Mesendoderm (in vitro differentiated cells): ENCODE data around the gene SLC5A9.

Experiments used
- DNase-seq: peaks from one replicate; pipeline ENCODE4 v3.0.0; 2013
- H2AK5ac ChIP-seq: 2 replicates; pipeline ENCODE4 v1.6.1; 2013; ENCODE audit warnings: low read length, inconsistent platforms
- H2BK120ac ChIP-seq: 2 replicates; pipeline ENCODE4 v1.6.1; 2013; ENCODE audit warnings: low read depth, mild to moderate bottlenecking, low read length, moderate library complexity, mixed read lengths
- H2BK15ac ChIP-seq: replicated peaks from 2 replicates; pipeline ENCODE4 v1.6.1; 2013; ENCODE audit warnings: low read depth, mild to moderate bottlenecking, moderate library complexity
- H2BK5ac ChIP-seq: 2 replicates; pipeline ENCODE4 v1.6.1; 2013; ENCODE audit warnings: low read length, inconsistent platforms
- H3K18ac ChIP-seq: 2 replicates; pipeline ENCODE4 v1.6.1; 2013; ENCODE audit warnings: mild to moderate bottlenecking, low read length, mixed read lengths
- H3K23ac ChIP-seq: one replicate; pipeline ENCODE4 v1.6.1; 2013; ENCODE audit warnings: low read length
- H3K27ac ChIP-seq: 2 replicates; pipeline ENCODE4 v1.5.1; 2013; ENCODE audit warnings: low read depth, mild to moderate bottlenecking, inconsistent platforms, low read length, moderate library complexity
- H3K27me3 ChIP-seq: 2 replicates; pipeline ENCODE4 v1.6.1; 2013; ENCODE audit warnings: low read length, control low read depth, mild to moderate bottlenecking, inconsistent platforms; ENCODE audit not compliant: insufficient read depth, poor library complexity
- H3K36me3 ChIP-seq: 2 replicates; pipeline ENCODE4 v1.6.1; 2013; ENCODE audit warnings: low read length, inconsistent platforms; ENCODE audit not compliant: control insufficient read depth, insufficient read depth
- H3K4ac ChIP-seq: one replicate; pipeline ENCODE4 v1.6.1; 2013; ENCODE audit warnings: low read depth, mild to moderate bottlenecking, low read length, moderate library complexity
- H3K4me1 ChIP-seq: 2 replicates; pipeline ENCODE4 v1.6.1; 2013; ENCODE audit warnings: low read depth, low read length, inconsistent platforms; ENCODE audit not compliant: control insufficient read depth
- H3K4me2 ChIP-seq: 2 replicates; pipeline ENCODE4 v1.6.1; 2013; ENCODE audit warnings: low read length
- H3K4me3 ChIP-seq: 2 replicates; pipeline ENCODE4 v1.5.1; 2013; ENCODE audit warnings: mild to moderate bottlenecking, low read length
- H3K56ac ChIP-seq: one replicate; pipeline ENCODE4 v1.6.1; 2013; ENCODE audit warnings: low read length
- H3K79me1 ChIP-seq: 2 replicates; pipeline ENCODE4 v1.6.1; 2013; ENCODE audit warnings: low read length, inconsistent platforms
- H3K79me2 ChIP-seq: 2 replicates; pipeline ENCODE4 v1.6.1; 2013; ENCODE audit warnings: mild to moderate bottlenecking, low read length; ENCODE audit not compliant: control insufficient read depth, insufficient read depth
- H3K9ac ChIP-seq: 2 replicates; pipeline ENCODE4 v1.6.1; 2013; ENCODE audit warnings: low read length, inconsistent platforms
- H4K5ac ChIP-seq: one replicate; pipeline ENCODE4 v1.6.1; 2013; ENCODE audit warnings: low read length
- H4K8ac ChIP-seq: one replicate; pipeline ENCODE4 v1.6.1; 2013; ENCODE audit warnings: low read depth, mild to moderate bottlenecking, control low read depth, low read length, moderate library complexity
- WGBS: extraction: QIAGEN DNeasy Blood & Tissue Kit; methylation state at CpG from one replicate; pipeline ENCODE4 v1.1.7; 2013; ENCODE audit warnings: low lambda C conversion rate, missing lambda C conversion rate; ENCODE audit not compliant: insufficient coverage; ENCODE audit errors: extremely low coverage; 5-methylcytosine and 5-hydroxymethylcytosine counted together

The SLC5A9 gene

DNA sequence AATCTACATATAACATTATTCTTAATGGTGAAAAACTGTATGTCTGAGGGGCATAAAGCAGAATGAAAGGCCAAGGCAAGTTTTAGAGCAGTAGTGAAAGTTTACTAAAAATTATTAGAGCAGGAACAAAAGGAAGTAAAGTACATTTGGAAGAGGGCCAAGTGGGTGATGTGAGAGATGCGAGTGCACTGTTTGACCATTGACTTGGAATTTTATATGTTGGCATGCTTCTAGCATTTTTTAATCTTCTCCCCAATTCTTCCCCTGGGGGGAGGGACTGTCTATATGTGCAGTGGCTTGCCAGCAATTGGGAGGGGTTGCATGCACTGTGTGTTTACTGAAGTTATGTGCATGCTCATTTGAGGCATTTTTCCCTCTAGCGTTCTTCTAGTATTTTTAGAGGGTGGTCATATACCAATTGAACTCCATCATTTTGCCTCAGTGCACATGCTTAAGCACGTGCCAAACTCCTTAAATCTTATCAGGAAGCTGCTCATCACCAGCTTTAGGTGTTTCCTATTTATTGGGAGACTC lies 36.1 kb upstream of the SLC5A9 start:
- no peak for DNase-seq
- Histone ChIP-seq H4K5ac (no peak overlapping the region), H3K27ac (no peak overlapping the region), H2BK5ac (no peak overlapping the region), H3K18ac (no peak overlapping the region), H3K23ac (no peak overlapping the region), H4K8ac (no peak overlapping the region), H3K9ac (no peak overlapping the region), H3K27me3 (no peaks in the 10 kb centered on the region), H2BK15ac (no peak overlapping the region), H3K36me3 (no peaks in the 10 kb centered on the region), H3K4me1 (no peaks in the 10 kb centered on the region), H3K79me2 (no peaks in the 10 kb centered on the region), H3K4ac (no peak overlapping the region), H3K4me2 (no peak overlapping the region), H3K79me1 (no peaks in the 10 kb centered on the region), H2BK120ac (no peak overlapping the region), H3K4me3 (no peak overlapping the region), H2AK5ac (no peak overlapping the region), H3K56ac (no peak overlapping the region)
- no CpG with 5 or more reads among the region's 3 CpGs for WGBS

DNA sequence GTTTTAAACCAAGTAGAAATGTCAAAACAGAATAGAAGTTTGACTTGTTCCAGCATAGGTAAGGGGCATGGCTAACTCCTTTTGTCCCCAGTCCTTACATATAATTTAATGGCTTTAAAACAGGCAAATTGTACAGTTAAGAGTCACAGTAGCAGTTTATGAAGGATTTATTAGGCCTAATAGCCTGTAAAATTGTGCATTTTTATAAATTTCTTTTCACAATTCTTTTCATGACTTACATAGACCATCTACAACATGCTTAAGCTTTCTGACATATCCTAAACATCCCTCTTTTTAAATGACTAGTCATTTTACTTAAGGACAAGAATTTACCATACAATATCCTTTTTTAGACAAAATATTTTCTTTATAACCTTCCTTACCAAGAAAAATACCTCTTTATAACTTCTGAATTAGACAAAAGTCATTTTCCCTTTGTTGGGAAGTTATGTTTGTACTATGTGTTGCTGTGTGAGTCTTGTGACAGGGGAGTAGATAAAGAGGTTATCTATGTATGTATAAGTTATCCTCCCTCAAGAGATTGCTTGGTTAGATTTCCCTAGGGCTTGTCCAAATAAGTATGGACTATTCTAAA lies 34.5 kb upstream of the SLC5A9 start:
- H3K4me1 ChIP-seq, result no peaks in the 10 kb centered on the region
- H2BK15ac ChIP-seq, result no peak overlapping the region
- H2BK5ac ChIP-seq, result no peak overlapping the region

DNA sequence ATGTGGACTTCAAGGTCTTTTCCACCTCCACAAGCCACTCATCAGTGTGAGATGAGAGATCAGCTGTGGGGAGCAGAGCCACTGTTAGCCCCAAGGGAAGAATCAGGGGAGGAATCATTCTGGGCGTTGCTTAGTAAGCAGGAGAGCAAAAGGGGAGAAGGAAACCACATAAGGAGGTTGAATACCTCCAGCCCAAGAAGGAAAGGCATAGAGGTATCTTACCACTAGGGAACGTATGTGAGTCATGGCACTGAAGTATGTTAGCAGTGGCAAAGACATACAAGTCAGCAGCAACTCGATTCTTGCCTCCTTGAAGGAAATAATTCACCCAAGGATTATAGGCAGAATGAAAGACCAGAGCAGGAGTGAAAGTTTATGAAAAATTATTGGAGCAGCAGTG lies 31.6 kb upstream of the SLC5A9 start:
- no peak overlapping the region for H2BK120ac ChIP-seq
- H3K4me1 ChIP-seq, result no peaks in the 10 kb centered on the region
- no peak overlapping the region for H2BK5ac ChIP-seq
- no CpG with 5 or more reads among the region's 3 CpGs for WGBS
- no peak overlapping the region for H3K4ac ChIP-seq
- H3K79me1 ChIP-seq, result no peaks in the 10 kb centered on the region
- no peak overlapping the region for H3K27ac ChIP-seq
- H3K18ac ChIP-seq, result no peak overlapping the region
- no peaks in the 10 kb centered on the region for H3K27me3 ChIP-seq
- H3K4me3 ChIP-seq, result no peak overlapping the region
- no peak overlapping the region for H2BK15ac ChIP-seq
- no peaks in the 10 kb centered on the region for H3K36me3 ChIP-seq
- no peaks in the 10 kb centered on the region for H3K79me2 ChIP-seq
- DNase-seq, result no peak
- H4K8ac ChIP-seq, result no peak overlapping the region
- no peak overlapping the region for H4K5ac ChIP-seq
- H3K56ac ChIP-seq, result no peak overlapping the region
- no peak overlapping the region for H3K23ac ChIP-seq
- H3K9ac ChIP-seq, result no peak overlapping the region
- H3K4me2 ChIP-seq, result no peak overlapping the region
- no peak overlapping the region for H2AK5ac ChIP-seq

More for the DNA sequence above, 34.5 kb upstream of the SLC5A9 start:
- Histone ChIP-seq H4K8ac (no peak overlapping the region), H3K9ac (no peak overlapping the region), H3K56ac (no peak overlapping the region), H3K79me1 (no peaks in the 10 kb centered on the region), H3K23ac (no peak overlapping the region), H2BK120ac (no peak overlapping the region), H3K4ac (no peak overlapping the region), H3K27me3 (no peaks in the 10 kb centered on the region), H2AK5ac (no peak overlapping the region), H3K18ac (no peak overlapping the region), H4K5ac (no peak overlapping the region), H3K27ac (no peak overlapping the region), H3K79me2 (no peaks in the 10 kb centered on the region), H3K4me3 (no peak overlapping the region), H3K36me3 (no peaks in the 10 kb centered on the region), H3K4me2 (no peak overlapping the region)
- DNase-seq, result no peak

DNA sequence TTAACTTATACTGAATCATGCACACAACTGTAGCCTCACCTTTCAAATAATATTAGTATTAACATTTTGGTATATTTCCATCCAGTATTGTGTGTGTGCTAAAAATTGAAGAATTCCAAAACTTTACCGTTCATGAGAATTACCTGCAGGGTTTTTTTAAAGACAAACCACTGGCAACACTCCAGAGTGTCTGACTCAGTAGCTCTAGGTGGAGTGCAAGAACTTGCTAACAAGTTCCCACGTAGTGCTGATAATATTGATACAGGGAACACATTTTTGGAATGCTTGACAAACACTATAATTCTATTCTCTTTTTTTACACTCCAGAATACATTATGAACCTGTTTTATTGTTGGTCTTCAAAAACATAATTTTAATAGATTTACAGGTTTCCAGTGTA lies 27.7 kb upstream of the SLC5A9 start:
- WGBS, result no CpG with 5 or more reads among the region's 2 CpGs
- H3K9ac ChIP-seq, result no peak overlapping the region

DNA sequence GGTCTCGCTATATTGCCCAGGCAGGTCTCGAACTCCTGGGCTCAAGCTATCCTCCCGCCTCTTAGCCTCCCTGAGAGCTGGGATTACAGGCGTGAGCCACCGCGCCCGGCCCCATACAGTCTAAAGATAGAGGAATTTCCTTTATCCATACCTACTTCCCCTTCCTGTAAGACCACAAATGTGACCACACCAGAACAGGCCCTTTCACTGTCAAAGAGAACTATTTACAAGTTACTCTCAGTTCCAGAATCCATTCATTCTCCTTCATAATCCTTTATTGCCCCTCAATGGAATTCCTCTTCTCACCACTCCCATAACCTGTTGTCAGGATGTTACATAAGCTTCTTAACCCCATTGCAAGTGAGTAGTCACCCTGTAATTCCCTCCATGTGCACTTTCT lies 26.3 kb upstream of the SLC5A9 start:
- no peak overlapping the region for H2BK5ac ChIP-seq
- H3K79me1 ChIP-seq, result no peaks in the 10 kb centered on the region
- H4K8ac ChIP-seq, result no peak overlapping the region
- no peak overlapping the region for H2AK5ac ChIP-seq
- H3K36me3 ChIP-seq, result no peaks in the 10 kb centered on the region
- H3K4me3 ChIP-seq, result no peak overlapping the region
- no peak overlapping the region for H2BK15ac ChIP-seq
- no peak overlapping the region for H3K9ac ChIP-seq
- H4K5ac ChIP-seq, result no peak overlapping the region
- DNase-seq, result no peak
- H2BK120ac ChIP-seq, result no peak overlapping the region
- H3K4me2 ChIP-seq, result no peak overlapping the region
- no peak overlapping the region for H3K27ac ChIP-seq
- no peak overlapping the region for H3K4ac ChIP-seq
- no peaks in the 10 kb centered on the region for H3K27me3 ChIP-seq
- H3K79me2 ChIP-seq, result no peaks in the 10 kb centered on the region
- no peak overlapping the region for H3K18ac ChIP-seq
- no CpG with 5 or more reads among the region's 7 CpGs for WGBS
- H3K23ac ChIP-seq, result no peak overlapping the region
- no peaks in the 10 kb centered on the region for H3K4me1 ChIP-seq
- H3K56ac ChIP-seq, result no peak overlapping the region

More for the DNA sequence above, 27.7 kb upstream of the SLC5A9 start:
- Histone ChIP-seq H3K36me3 (no peaks in the 10 kb centered on the region), H2BK15ac (no peak overlapping the region), H3K27me3 (no peaks in the 10 kb centered on the region), H2BK5ac (no peak overlapping the region), H3K79me1 (no peaks in the 10 kb centered on the region), H3K4me1 (no peaks in the 10 kb centered on the region), H3K56ac (no peak overlapping the region), H2AK5ac (no peak overlapping the region), H3K23ac (no peak overlapping the region), H4K5ac (no peak overlapping the region), H3K4ac (no peak overlapping the region), H3K79me2 (no peaks in the 10 kb centered on the region), H3K27ac (no peak overlapping the region), H4K8ac (no peak overlapping the region), H2BK120ac (no peak overlapping the region), H3K4me3 (no peak overlapping the region), H3K4me2 (no peak overlapping the region), H3K18ac (no peak overlapping the region)
- no peak for DNase-seq

DNA sequence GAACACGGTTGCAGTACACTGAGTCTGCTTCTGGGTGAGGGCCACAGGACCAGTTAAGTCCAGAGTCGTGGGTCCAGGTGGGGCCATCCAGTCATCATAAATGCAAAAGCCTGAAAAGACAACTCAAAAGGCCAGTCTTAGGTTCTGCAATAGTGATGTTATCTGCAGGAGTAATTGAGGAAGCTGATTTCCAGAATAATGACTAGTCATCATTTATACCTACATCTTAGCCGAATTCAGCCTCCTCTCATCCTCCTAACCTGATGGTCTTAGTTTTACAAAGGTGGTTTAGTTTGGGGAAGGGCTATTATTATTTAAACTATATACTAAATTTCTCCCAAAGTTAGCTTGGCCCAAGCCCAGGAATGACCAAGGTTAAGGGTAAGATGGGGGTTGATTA lies 23.5 kb upstream of the SLC5A9 start:
- Histone ChIP-seq H2AK5ac (no peak overlapping the region), H3K27me3 (no peaks in the 10 kb centered on the region), H3K56ac (no peak overlapping the region), H3K18ac (no peak overlapping the region), H3K4me1 (no peaks in the 10 kb centered on the region), H2BK5ac (no peak overlapping the region), H2BK120ac (no peak overlapping the region), H3K9ac (no peak overlapping the region), H2BK15ac (no peak overlapping the region), H3K27ac (no peak overlapping the region), H4K5ac (no peak overlapping the region), H3K79me1 (no peaks in the 10 kb centered on the region), H3K79me2 (no peaks in the 10 kb centered on the region), H3K36me3 (no peaks in the 10 kb centered on the region), H3K4me2 (no peak overlapping the region), H4K8ac (no peak overlapping the region), H3K23ac (no peak overlapping the region), H3K4ac (no peak overlapping the region), H3K4me3 (no peak overlapping the region)
- WGBS, result no CpG with 5 or more reads among the region's 3 CpGs
- DNase-seq, result no peak
